NB4 (cell line): ENCODE measurements around the gene STK33.

ENCODE experiments used
- MYC ChIP-seq: IDR thresholded peaks from 2 replicates; pipeline ENCODE4 v1.6.1; 2011; ENCODE audit warnings: low read depth, low read length
- POLR2A ChIP-seq: IDR thresholded peaks from 2 replicates; pipeline ENCODE4 v1.6.1; 2011; ENCODE audit warnings: mild to moderate bottlenecking; ENCODE audit not compliant: insufficient read length; ENCODE audit errors: extremely low read depth
- TF ChIP-seq, protein P1 (sequence below): IDR thresholded peaks from one replicate; pipeline ENCODE4 v1.5.1; 2012; ENCODE audit warnings: low read depth, low read length
- TF ChIP-seq, protein P2 (sequence below): IDR thresholded peaks from 2 replicates; pipeline ENCODE4 v1.6.1; 2011; ENCODE audit warnings: low read depth, low read length

DNA sequence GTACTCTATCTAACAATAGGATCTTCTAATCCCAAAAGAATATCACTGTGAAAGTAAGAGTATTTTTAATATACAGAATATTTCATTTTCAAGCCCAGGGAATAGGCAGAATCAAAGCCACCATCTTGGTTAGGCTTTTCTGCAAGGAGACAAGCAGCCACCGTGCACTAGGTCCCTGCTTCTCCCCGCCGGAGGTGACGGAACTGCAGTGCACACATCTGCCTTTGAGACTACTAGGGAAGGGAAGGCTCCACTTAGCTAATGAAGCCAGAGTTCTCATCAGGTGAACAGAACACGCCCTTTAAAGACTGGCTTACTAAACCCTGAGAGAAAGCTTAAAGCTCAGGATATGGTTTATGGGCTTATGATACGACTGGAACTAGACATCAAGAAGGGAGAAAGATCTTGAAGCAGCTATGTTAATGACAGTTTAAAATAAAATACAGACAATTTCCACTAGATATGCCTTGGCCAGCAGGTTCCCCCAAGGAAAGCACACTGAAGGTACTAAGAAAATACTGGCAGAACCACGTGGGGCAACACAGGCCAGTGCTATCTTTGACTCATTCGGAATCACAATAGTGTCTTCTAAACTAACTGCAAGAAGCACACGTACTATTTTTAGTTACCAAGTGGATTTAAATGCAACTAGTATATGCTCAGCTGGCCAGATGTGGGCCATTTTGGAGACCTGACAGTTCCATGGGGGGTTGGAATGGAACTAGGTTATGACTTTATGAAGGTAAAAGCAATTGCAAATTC lies 203.0 kb downstream of the STK33 start:
- TF ChIP-seq POLR2A: no peak
- TF ChIP-seq, protein P1, sequence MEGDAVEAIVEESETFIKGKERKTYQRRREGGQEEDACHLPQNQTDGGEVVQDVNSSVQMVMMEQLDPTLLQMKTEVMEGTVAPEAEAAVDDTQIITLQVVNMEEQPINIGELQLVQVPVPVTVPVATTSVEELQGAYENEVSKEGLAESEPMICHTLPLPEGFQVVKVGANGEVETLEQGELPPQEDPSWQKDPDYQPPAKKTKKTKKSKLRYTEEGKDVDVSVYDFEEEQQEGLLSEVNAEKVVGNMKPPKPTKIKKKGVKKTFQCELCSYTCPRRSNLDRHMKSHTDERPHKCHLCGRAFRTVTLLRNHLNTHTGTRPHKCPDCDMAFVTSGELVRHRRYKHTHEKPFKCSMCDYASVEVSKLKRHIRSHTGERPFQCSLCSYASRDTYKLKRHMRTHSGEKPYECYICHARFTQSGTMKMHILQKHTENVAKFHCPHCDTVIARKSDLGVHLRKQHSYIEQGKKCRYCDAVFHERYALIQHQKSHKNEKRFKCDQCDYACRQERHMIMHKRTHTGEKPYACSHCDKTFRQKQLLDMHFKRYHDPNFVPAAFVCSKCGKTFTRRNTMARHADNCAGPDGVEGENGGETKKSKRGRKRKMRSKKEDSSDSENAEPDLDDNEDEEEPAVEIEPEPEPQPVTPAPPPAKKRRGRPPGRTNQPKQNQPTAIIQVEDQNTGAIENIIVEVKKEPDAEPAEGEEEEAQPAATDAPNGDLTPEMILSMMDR: no peak
- TF ChIP-seq, protein P2, sequence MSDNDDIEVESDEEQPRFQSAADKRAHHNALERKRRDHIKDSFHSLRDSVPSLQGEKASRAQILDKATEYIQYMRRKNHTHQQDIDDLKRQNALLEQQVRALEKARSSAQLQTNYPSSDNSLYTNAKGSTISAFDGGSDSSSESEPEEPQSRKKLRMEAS: no peak
- TF ChIP-seq MYC: no peak
